Thoracic aorta (tissue), 2 donors: ENCODE data around the gene ZBTB24. TPM values are rescaled to one million over a fixed set of nuclear protein-coding genes. Genes with fewer than 3 reads are reported as not detected.

Experiments used
- ATAC-seq: fragments of 150-250 bp; one replicate; pipeline ENCODE4 v1.8.0; 2017; ENCODE audit warnings: low read depth; ENCODE audit not compliant: insufficient number of reproducible peaks, low FRiP score
- DNase-seq: peaks from one replicate; pipeline ENCODE4 v3.0.0-alpha.2; 2020; ENCODE audit warnings: low spot score
- H3K27ac ChIP-seq, 2 donors: fragments of 200-600 bp; sonication (generic); 1 replicate in 1 of 2; 2 replicates in 1 of 2; pipeline ENCODE4 v1.5.1; 2016; ENCODE audit warnings: mild to moderate bottlenecking in 2 of 2, moderate library complexity in 2 of 2
- H3K27me3 ChIP-seq: fragments of 200-600 bp; sonication (generic); replicated peaks from 2 replicates; pipeline ENCODE4 v1.6.0; 2016; ENCODE audit warnings: mild to moderate bottlenecking; ENCODE audit not compliant: insufficient read depth
- H3K36me3 ChIP-seq: fragments of 200-600 bp; sonication (generic); one replicate; pipeline ENCODE4 v1.5.1; 2016
- H3K4me1 ChIP-seq, 2 donors: fragments of 200-600 bp; sonication (generic); 1 replicate in 1 of 2; 2 replicates in 1 of 2; pipeline versions ENCODE4 v1.5.1 to v1.6.0; 2016; ENCODE audit warnings: low read depth in 2 of 2, mild to moderate bottlenecking in 1 of 2; ENCODE audit not compliant: control insufficient read depth in 1 of 2
- H3K4me3 ChIP-seq: fragments of 200-600 bp; sonication (generic); 2 replicates; pipeline ENCODE4 v1.5.1; 2016; ENCODE audit warnings: mild to moderate bottlenecking
- H3K9me3 ChIP-seq: fragments of 200-600 bp; sonication (generic); 2 replicates; pipeline ENCODE4 v1.5.1; 2016
- total RNA-seq, 2 donors: library from RNA; depleted of rRNA; stranded (reverse); fragments of >200 nt; gene quantifications; one replicate each; pipeline versions ENCODE4 v1.1.0 to v1.2.3, GENCODE V29; 2016
- TF ChIP-seq, protein P1 (sequence below): fragments of 200-600 bp; sonication (generic); IDR thresholded peaks from one replicate; pipeline ENCODE4 v1.5.1; 2019; ENCODE audit warnings: antibody characterized with exemption

ZBTB24 gene
- total RNA-seq, 2 donors from 2014 or later: 3.2 to 9.5 TPM

DNA sequence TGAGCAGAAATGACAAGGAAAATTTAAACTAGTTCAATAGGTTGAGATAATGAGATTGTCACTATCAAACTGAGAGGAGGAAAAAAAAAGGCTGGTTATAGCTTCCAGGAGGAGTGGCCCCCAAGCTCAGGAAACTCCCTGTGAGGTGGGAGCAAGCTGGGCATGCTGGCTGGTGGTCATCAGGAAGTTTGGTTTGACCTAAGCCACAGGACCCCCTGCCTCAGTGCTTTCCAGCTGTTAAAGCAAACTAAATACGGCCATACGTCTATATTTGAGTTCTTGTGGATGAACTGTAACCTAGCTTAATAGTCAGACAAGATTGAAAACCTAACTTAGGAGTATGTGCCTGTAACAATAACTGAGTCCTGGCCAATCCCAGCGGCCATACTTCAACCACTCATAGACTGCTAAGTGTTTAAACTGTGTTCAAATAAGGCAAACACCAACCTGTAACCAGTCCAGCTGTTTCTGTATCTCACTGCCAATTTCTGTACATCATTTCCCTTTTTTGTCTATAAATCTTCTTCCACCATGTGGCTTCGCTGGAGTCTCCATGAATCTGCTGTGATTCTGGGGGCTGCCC is 24.6 kb upstream of the ZBTB24 start:
- no peak for DNase-seq
- Histone ChIP-seq H3K36me3 (no peaks in the 10 kb centered on the region), H3K9me3 (no peaks in the 10 kb centered on the region), H3K27me3 (no peaks in the 10 kb centered on the region), H3K4me1 (peaks cover 0 to 9% of the 10 kb centered on the region in 2 donors), H3K4me3 (no peak overlapping the region), H3K27ac (no peak overlapping the region)
- no peak for ATAC-seq
- TF ChIP-seq, protein P1, sequence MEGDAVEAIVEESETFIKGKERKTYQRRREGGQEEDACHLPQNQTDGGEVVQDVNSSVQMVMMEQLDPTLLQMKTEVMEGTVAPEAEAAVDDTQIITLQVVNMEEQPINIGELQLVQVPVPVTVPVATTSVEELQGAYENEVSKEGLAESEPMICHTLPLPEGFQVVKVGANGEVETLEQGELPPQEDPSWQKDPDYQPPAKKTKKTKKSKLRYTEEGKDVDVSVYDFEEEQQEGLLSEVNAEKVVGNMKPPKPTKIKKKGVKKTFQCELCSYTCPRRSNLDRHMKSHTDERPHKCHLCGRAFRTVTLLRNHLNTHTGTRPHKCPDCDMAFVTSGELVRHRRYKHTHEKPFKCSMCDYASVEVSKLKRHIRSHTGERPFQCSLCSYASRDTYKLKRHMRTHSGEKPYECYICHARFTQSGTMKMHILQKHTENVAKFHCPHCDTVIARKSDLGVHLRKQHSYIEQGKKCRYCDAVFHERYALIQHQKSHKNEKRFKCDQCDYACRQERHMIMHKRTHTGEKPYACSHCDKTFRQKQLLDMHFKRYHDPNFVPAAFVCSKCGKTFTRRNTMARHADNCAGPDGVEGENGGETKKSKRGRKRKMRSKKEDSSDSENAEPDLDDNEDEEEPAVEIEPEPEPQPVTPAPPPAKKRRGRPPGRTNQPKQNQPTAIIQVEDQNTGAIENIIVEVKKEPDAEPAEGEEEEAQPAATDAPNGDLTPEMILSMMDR: no peak

DNA sequence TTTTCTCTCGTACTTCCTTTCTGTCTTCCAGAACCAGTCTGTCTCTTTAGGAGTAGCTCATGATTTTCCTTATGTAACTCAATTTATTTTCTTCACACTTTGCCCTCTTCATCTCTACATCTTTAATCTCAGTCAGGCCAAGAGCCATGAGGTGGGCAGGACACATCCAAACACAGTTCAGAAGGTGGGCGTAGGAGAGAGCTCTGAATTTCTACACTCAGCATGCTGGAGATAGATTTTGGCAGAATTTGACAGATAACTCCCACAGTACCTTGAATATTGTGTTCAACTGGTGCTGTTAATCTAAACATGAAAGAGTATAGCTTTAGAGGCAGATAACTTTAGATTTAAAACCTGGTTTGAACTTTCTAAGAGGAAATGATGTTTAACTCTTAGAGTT is 23.8 kb upstream of the ZBTB24 start:
- Histone ChIP-seq H3K4me3 (no peak overlapping the region), H3K9me3 (no peaks in the 10 kb centered on the region), H3K27me3 (no peaks in the 10 kb centered on the region), H3K36me3 (no peaks in the 10 kb centered on the region), H3K4me1 (peaks cover 0 to 2% of the 10 kb centered on the region in 2 donors), H3K27ac (no peak overlapping the region)
- ATAC-seq (no peak), DNase-seq (no peak)
- TF ChIP-seq, protein P1: no peak

DNA sequence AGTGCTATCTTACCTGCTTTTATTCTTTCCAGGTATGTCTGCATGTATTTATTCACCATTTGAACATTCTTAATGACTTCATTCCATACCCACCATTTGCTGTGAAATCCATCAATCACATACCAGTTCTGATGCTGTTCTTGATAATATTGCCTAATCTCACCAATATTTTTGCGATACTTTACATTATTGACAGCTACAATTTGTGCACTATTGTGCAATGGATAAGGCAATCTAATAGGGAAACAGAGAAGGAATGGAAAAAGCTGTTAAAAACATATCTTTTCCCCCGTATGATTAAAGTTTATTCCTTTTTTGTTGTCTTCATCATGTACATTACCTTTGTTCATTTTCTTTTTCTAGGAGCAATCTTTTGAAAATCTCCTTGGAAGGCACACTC is 23.3 kb upstream of the ZBTB24 start:
- Histone ChIP-seq H3K36me3 (no peaks in the 10 kb centered on the region), H3K27ac (no peak overlapping the region), H3K4me3 (no peak overlapping the region), H3K9me3 (no peaks in the 10 kb centered on the region), H3K27me3 (no peaks in the 10 kb centered on the region), H3K4me1 (no peaks in the 10 kb centered on the region)
- no peak for ATAC-seq
- TF ChIP-seq, protein P1: no peak
- DNase-seq: no peak

DNA sequence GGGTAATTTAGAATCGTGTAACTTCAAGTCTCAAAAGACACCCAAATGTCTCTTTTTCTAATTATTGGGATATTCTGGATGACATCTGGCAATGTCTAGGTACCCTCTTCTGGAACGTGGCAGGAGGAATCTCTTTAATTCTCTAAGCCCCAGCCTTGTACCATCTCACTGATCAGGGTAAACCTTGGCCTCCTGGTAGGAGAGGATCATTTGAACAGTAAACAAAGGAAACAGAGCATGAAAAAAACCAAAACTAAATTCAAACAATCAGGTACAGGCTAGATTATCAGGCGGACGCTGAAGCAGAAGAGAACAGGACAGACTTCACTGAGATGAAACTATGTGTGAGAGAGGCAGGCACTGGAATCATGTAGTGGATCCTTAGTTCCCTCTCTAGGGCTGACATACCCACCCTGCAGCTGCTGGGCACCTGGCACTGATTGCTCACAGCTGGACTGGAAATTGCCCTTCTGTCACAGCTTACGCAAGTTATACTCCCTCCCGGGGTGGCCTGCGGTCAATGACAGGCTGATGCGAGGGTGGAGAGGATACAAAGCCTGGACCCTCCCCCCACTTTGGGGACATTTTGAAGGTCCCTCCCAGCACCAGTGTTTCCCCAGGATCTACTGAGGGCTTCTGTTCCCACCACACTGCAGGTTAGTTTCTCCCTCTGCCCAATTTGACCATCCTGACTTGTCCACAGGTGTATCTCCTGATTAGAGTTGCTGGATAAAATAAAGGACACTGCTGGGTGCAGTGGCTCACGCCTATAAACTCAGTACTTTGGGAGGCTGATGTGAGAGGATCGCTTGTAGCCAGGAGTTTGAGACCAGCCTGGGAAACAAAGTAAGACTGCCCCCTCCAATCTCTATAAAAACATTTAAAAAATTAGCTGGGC is 20.6 kb upstream of the ZBTB24 start:
- Histone ChIP-seq H3K4me3 (no peak overlapping the region), H3K27ac (no peak overlapping the region), H3K27me3 (no peaks in the 10 kb centered on the region), H3K9me3 (no peaks in the 10 kb centered on the region), H3K4me1 (no peaks in the 10 kb centered on the region), H3K36me3 (no peaks in the 10 kb centered on the region)
- TF ChIP-seq, protein P1: no peak
- no peak for ATAC-seq
- no peak for DNase-seq

DNA sequence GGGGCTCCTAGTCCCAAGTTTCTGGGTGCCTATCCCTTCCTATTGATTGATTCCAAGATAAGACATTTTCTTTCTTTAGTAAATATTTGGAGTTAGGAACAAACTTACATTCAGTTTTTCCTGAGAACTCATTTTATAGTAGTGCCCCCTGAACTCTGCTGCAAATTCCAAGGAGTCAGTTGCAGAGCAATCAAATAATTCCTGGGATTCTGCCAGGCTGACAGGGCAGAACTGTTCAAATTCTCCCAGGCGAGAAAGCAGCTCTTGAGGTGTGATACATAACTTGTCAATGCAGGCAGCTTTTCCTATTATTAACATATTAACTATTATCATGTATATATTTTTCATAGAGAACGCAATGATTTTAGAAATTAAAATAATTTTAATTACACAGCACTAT is 15.9 kb upstream of the ZBTB24 start:
- no peak overlapping the region for H3K4me3 ChIP-seq
- TF ChIP-seq, protein P1: no peak

More for the DNA sequence above, 15.9 kb upstream of the ZBTB24 start:
- ATAC-seq (no peak), DNase-seq (no peak)
- H3K27ac ChIP-seq: no peak overlapping the region
- H3K9me3 ChIP-seq: no peaks in the 10 kb centered on the region
- no peaks in the 10 kb centered on the region for H3K4me1 ChIP-seq
- no peaks in the 10 kb centered on the region for H3K36me3 ChIP-seq
- no peaks in the 10 kb centered on the region for H3K27me3 ChIP-seq
